ENCODE data around the gene SPATA31C1.

The SPATA31C1 gene

DNA sequence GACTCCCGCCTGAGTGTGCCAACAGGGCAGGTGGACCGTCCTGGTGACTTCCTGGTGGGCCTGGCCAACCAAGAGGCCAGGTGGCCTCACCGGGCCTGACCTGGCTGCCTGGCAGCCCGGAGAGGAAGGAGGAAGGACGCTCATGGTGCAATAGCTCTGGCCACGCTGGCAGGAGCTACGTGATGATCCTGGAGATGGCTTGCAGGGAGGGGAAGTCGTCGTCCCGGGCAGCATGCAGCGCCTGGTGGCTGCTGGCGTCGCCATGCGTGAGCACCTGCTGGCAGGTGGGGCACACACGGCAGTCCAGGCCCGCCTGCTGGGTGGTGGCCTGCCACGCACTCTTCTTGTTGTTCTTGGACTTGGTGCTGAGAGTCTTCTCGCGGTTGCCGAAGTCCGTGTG lies 26.3 kb downstream of the SPATA31C1 start:
- no peak for FAIRE-seq
- DNase-seq (ENCODE audit: insufficient read length, low spot score): no peak
- TF ChIP-seq POLR2A (IDR thresholded peaks at IDR 0.05; ENCODE audit: low read depth, low read length): no peak

DNA sequence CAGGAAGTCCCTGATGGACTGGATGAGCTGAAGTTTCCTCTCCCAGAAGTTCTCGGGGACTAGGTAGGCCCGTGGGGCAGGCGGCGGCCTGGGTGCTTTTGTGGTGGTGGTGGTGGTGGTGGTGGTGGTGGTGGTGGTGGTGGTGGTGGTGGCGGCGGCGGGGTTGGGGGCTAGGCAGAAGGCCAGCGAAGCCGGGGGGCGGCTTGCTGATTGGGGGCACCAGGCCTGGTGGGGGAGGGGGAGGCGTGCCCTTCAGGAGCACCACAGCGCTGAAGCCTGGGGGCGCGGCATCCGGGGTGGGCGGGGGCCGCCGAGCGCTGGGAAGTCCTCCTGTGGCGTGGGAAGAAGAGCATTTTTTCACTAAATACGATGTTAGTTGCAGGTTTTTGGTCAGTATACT lies 26.9 kb downstream of the SPATA31C1 start:
- FAIRE-seq: no peak
- no peak for DNase-seq (ENCODE audit: insufficient read length, low spot score)
- TF ChIP-seq POLR2A (IDR thresholded peaks at IDR 0.05; ENCODE audit: low read depth, low read length): no peak

DNA sequence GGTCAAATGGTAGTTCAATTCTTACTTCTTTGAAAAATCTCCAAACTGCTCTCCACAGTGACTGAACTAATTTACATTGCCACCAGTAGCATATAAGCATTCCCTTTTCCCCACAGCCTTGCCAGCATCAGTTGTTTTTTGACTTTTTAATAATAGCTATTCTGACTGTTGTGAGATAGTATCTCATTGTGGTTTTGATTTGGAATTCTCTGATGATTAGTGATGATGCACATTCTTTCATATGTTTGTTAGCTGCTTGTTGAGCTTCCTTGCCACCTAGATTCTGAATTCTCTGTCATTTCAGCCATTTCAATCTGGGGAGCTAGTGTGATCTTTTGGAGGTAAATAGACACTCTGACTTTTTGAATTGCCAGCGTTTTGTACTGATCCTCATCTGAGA lies 32.5 kb downstream of the SPATA31C1 start:
- no peak for TF ChIP-seq POLR2A (IDR thresholded peaks at IDR 0.05; ENCODE audit: low read depth, low read length)
- FAIRE-seq: peak; percentile 50
- no peak for DNase-seq (ENCODE audit: insufficient read length, low spot score)

DNA sequence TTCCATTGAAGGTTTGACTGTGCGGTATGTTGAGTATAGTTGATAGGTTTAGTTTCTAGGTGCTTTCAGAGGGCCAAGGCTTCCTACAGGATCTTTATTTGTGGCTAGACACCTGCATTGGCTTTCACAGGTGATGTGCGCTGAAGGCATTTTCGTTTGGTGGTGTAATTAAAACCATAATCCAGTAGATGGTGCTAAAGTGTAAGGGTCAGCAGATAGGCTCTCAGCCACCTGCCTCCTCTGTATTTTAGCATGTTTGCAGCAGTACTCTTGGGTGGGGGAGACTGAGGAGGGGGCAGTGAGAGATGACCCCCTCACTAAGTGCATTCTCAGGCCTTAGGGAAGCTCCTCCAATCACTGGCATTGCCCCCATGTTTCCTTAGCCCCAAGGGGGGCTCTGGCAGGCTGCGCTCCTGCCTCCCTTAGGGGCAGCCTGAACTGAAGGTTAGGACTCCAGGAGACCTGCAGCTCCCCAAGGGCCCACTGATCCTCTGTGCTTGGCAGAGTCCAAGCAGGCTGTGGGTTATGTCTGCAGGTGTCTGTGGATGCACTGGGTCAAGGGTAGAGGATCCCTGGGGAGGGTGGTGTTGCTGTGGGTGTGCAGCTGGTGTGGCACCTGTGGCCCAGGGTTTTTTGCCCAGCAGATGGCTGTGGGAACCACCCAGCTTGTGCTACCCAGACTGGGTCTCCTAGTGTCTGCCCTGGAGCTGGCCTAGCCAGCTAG lies 33.2 kb downstream of the SPATA31C1 start:
- TF ChIP-seq POLR2A (IDR thresholded peaks at IDR 0.05; ENCODE audit: low read depth, low read length): no peak
- DNase-seq (ENCODE audit: insufficient read length, low spot score) (peak; percentile 64), FAIRE-seq (peak; percentile 78)

DNA sequence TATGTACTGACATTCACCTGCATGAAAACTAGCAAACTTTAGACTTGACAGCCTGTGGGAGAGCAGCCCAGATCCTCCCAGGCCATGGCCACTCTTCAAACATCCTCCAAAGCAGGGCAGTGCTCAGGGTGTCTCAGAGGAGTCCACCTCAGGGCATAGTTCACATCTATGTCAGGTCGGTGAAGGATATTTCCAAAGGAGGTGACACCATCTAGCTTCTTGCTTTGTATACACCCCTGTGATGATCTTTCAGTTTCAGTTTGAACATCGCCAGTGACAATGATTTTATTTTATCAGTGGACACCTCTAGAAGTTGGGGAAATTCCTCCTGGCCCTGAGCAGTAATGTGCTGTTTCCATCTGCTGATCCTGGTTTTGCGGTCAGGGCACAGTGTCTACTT lies 36.5 kb downstream of the SPATA31C1 start:
- DNase-seq (ENCODE audit: insufficient read length, low spot score): no peak
- no peak for TF ChIP-seq POLR2A (IDR thresholded peaks at IDR 0.05; ENCODE audit: low read depth, low read length)
- FAIRE-seq: no peak

DNA sequence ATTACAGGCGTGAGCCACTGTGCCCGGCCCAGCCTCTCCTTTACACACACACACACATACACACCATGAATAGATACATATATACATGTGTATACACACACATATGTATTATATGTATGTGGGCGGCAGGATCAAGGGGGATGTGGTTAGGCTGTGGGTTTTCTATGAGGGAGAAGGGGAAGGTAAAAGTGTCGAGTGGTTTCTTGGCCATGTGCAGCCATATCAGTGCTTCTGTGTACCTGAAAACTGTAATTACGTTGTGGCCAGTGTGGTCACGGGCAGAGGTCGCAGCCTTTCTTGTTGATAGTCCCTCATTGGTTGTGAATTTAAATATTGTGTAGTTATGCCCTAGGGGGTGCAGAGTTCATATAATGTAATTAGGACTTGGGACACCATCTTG lies 40.1 kb downstream of the SPATA31C1 start:
- DNase-seq (ENCODE audit: insufficient read length, low spot score): no peak
- no peak for TF ChIP-seq POLR2A (IDR thresholded peaks at IDR 0.05; ENCODE audit: low read depth, low read length)
- no peak for FAIRE-seq

DNA sequence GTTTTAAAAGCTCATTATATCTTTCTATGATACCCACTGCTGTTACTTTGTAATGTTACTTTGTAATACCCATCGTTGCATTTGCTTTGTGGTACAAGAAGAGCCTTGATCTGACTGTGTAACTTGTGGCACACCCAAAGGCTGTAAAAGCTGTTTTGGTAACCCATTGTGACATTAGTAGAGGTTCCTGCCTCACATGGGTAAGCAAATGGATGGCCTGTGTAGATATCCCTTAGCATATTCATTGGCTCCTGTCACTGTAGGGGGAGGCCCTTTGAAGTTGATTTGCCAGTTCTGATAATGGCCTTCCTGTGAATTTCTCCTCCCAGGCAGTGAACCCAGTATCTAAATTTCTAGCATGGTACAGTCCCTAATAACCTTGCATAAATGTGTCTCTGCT lies 40.8 kb downstream of the SPATA31C1 start:
- no peak for FAIRE-seq
- no peak for TF ChIP-seq POLR2A (IDR thresholded peaks at IDR 0.05; ENCODE audit: low read depth, low read length)
- DNase-seq (ENCODE audit: insufficient read length, low spot score): no peak

DNA sequence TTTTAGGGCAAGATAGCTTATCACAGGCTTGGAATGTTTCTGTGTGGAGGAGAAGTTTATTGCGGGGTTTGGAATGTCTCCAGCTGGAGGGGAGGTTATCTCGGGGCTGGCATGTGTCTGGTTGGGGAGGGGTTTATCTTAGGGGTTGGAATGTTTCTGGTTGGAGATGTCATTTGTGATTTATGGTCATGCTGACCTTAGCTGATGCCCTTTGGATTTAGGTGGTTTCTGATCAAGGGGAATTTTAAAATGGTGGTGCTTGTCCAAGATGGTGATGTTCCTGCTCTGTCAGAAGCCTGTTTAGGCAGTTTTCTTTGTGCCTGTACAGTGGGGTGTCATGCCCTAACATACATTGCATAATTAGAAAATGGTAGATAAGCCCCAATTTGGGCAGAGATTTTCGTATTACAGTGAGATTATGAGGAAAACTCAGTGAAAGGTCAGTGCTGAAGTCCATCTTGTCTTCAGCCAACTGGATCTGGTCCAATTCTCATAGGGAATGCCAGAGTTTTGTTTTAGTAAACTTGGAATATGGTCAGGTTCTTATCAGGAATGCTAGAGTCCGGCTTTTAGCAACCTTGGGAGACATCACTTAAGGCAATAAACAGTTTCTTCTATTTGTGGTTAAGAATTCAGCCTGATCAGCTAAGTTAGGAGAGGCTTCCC lies 42.3 kb downstream of the SPATA31C1 start:
- DNase-seq (ENCODE audit: insufficient read length, low spot score) (no peak), FAIRE-seq (no peak)
- TF ChIP-seq POLR2A (IDR thresholded peaks at IDR 0.05; ENCODE audit: low read depth, low read length): no peak

DNA sequence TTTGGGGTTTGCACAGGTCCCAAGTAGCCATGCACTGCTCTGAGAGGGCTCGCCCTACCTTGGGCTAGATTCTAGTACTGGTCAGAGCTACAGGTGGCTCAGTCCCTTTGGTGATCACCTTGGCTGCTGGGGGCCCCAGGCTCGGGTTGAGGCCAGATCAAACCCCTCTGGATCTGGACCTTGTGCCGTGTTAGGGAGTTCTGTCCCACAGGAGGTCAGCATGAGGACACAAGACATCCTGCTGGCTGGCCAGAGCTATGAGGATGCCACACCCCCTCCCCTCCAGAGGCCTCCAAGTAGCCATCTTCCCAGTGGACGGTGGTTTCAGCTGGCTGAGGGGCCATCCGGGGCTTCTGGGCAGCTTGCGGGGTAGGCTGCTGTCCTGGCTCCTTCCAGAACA lies 46.0 kb downstream of the SPATA31C1 start:
- TF ChIP-seq POLR2A (IDR thresholded peaks at IDR 0.05; ENCODE audit: low read depth, low read length): no peak
- FAIRE-seq (no peak), DNase-seq (ENCODE audit: insufficient read length, low spot score) (no peak)

DNA sequence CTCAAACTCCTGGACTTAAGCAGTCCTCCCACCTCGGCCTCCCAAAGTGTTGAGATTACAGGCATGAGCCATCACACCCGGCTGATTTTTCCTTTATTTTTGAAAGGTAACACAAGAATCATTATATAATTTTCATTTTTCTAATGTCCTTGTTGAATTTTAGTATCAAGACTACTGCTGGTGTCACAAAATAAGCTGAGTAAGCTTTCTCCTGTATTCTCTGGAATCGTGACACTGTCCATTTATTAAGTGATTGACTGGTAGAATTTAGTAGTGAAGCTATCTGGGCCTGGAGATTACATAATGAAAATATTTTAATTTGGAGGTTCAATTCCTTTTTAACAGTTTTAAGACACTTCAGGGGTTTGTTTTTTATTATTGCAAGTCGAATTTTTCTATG lies 47.1 kb downstream of the SPATA31C1 start:
- no peak for DNase-seq (ENCODE audit: insufficient read length, low spot score)
- TF ChIP-seq POLR2A (IDR thresholded peaks at IDR 0.05; ENCODE audit: low read depth, low read length): no peak
- no peak for FAIRE-seq

DNA sequence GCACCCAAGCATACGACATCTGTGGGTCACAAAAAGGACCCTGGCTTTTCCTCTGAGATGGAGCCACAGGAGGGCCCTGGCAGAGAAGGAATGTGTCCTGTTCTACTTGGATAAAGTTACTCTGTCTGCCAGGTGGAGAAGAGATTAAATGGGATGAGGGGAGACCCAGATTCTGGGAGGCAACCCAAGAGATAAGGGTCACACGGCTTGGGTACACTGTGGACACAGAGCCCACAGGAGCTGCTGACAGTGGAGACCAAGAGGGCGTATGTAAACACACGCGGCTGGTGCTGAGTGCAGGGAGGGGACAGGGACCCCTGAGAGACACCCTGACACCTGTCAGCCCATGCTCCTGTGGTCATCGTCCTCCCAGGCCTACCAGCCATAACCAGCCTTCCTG lies 50.4 kb downstream of the SPATA31C1 start:
- DNase-seq (ENCODE audit: insufficient read length, low spot score) (no peak), FAIRE-seq (no peak)

DNA sequence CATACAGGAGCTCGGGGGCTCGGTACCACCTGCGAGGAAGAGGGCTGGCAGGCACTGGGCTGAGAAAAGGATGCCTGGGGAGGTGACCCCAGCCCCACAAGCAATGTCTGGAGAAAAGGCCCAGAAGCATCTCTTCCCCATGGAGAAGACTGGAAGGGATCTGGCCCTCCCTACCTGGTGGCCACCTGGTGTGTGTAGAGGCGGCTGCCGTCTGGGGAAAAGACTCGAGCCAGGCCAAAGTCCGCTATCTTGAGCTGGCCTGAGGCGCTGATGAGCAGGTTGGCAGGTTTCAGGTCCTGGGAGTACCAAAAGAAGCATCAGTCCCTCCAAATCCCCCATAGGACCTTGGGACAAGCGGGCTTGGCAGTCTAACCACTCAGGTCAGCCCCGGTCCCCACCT lies 52.8 kb downstream of the SPATA31C1 start:
- no peak for TF ChIP-seq POLR2A (IDR thresholded peaks at IDR 0.05; ENCODE audit: low read depth, low read length)
- no peak for DNase-seq (ENCODE audit: insufficient read length, low spot score)
- FAIRE-seq: no peak

More for the DNA sequence above, 50.4 kb downstream of the SPATA31C1 start:
- no peak for TF ChIP-seq POLR2A (IDR thresholded peaks at IDR 0.05; ENCODE audit: low read depth, low read length)

DNA sequence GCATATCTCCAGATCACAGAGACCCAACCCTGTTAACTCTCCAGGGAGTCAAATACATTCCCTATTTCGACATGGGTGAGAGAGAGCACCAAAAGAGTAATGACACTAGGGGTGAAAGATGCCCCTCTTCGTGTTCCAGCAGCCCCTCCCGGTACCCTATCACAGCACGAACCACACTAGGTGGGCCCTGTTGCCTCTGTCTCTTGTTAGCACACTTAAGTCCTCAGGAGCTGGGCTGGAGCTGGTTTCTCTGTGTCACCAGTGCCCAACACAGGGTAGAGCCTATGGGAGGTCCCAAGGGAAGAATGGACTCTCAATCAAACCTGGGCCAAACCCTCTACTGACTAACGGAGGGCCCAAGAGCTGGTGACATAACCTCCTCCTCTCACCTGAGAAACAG lies 55.4 kb downstream of the SPATA31C1 start:
- DNase-seq (ENCODE audit: insufficient read length, low spot score) (no peak), FAIRE-seq (no peak)
- no peak for TF ChIP-seq POLR2A (IDR thresholded peaks at IDR 0.05; ENCODE audit: low read depth, low read length)

Data from H54 (cell line).